Right forelimb (tissue), 1 donor: ENCODE data around the gene RAD50.

Experiments used
- DNase-seq: peaks from one replicate; pipeline ENCODE4 v3.0.0-alpha.2; 2018

RAD50 gene

GRCh38 chr5:132637241-132637640 is 80.5 kb downstream of the RAD50 start:
- no peak for DNase-seq

- no peak for DNase-seq
Measured at GRCh38 chr5:132639706-132640130, 82.9 kb downstream of the RAD50 start.

- DNase-seq: no peak
Measured at GRCh38 chr5:132640613-132641012, 83.8 kb downstream of the RAD50 start.

- no peak for DNase-seq
Measured at GRCh38 chr5:132641241-132641723, 84.5 kb downstream of the RAD50 start.

- DNase-seq: no peak
Measured at GRCh38 chr5:132641841-132642240, 85.1 kb downstream of the RAD50 start.

DNA sequence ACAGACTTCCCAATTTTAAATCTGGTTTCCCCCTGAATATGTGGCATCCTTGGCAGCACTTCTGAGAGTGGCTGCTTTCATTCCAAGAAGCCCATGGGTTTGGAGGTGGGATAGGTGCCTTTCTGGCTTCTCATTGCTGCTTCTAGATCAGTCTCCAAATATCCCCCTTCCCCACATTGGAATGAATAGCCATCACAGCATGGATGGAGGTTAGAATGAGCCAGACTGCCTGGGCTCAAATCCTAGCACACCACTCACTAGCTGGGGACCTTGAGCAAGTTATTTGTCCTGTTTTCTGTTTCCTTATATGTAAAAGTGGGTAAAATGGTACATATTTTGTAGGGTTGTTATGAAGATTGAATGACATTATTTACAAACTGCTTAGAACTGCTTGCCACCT is 87.4 kb downstream of the RAD50 start:
- DNase-seq: no peak

DNA sequence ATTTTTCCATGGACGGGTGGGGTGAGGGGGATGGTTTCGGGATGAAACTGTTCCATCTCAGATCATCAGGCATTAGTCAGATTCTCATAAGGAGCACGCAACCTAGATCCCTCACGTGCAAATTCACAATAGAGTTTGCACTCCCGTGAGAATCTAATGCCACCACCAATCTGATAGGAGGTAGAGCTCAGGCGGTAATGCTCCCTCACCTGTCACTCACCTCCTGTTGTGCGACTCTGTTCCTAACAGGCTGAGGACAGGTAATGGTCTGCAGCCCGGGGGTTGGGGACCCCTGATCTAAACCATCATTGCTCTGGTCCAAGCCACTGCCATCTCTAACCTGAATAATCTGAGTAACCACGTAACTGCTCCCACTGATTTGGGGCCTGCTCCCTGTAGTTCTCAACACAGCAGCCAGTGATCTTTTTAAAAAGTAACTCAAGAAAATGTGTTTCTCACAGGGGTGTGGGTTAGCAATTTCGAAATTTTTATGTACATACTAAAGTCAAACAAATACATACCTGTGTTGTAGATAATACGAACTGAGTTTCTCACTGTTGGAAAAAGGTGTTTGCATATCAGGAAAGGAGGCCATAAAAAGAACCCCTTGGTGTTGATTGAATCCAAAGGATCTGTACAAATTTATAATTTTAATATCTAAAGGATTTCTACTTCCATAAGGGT is 89.9 kb downstream of the RAD50 start:
- DNase-seq: no peak

- DNase-seq: no peak
Measured at GRCh38 chr5:132647473-132647872, 90.7 kb downstream of the RAD50 start.

DNA sequence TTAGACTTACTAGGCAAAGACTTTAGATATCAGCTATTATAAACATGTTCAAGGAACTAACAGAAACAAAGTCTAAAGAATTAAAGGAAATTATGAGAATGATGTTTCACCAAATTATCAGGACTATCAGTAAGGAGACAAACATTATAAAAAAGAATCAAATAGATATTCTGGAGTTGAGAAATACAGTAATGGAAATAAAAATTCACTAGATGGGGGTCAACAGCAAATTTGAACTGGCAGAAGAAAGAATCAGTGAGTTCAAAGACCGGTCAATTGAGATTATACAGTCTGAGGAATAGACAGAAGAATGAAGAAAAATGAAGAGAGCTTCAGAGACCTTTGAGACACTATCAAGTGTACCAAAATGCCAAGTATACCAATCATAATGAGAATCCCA is 91.6 kb downstream of the RAD50 start:
- DNase-seq: no peak

DNA sequence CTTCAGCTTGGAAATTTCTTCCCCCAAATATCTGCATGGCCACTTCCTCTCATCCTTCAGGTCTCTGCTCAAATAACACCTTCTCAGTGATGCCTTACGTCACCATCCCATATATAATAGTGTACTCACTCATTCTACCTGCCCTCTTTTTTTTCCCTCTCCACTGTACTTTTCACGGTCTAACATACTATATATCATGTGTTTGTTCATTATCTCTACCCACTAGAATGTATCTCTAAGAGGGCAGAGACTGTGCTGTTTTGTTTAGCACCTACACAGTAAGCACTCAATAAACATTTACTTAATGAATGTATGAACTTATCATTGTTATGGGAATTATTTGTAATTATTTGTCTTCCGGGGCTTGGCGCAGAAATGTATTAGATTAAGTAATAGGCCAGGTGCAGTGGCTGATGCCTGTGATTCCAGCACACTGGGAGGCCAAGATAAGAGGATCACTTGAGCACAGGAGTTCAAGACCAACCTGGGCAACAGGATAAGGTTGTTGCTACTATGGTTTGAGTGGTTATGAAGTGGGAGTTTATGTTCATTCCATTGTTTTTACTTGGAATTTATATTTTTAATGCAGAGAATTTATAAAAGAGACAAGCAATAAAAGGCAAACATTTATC is 95.2 kb downstream of the RAD50 start:
- no peak for DNase-seq

GRCh38 chr5:132653716-132654115 is 96.9 kb downstream of the RAD50 start:
- no peak for DNase-seq

GRCh38 chr5:132655821-132656773 is 99.3 kb downstream of the RAD50 start:
- DNase-seq: no peak

DNA sequence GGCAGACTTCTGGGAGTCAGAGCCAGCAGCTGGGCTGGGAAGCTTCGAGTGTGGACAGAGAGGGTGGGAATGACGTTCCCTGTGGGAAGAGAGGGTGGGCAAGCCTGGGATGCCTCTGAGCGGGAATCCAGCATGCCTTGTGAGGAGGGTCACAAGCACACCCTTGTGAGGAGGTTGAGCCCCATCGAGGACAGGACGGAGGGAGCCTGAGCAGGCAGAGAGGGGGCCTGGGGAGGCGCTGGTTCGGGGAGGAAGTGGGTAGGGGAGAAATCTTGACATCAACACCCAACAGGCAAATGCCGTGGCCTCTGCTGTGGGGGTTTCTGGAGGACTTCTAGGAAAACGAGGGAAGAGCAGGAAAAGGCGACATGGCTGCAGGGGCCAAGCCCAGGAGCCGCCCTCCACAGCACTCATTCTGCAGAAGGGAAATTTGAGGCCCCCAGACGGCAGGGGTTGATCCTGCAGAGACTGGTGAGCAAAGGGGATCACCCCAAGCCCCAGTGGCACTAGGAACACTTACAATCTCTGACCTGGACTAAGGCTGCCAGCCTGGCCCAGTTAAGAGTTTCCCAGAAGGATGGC is 100.1 kb downstream of the RAD50 start:
- no peak for DNase-seq

- DNase-seq: no peak
Measured at GRCh38 chr5:132657676-132658380, 101.1 kb downstream of the RAD50 start, which contains the start of gene IL13. Gene IL13 (plus strand): TSS chr5:132658173. CDS start chr5:132658187, 14 bp downstream.

DNA sequence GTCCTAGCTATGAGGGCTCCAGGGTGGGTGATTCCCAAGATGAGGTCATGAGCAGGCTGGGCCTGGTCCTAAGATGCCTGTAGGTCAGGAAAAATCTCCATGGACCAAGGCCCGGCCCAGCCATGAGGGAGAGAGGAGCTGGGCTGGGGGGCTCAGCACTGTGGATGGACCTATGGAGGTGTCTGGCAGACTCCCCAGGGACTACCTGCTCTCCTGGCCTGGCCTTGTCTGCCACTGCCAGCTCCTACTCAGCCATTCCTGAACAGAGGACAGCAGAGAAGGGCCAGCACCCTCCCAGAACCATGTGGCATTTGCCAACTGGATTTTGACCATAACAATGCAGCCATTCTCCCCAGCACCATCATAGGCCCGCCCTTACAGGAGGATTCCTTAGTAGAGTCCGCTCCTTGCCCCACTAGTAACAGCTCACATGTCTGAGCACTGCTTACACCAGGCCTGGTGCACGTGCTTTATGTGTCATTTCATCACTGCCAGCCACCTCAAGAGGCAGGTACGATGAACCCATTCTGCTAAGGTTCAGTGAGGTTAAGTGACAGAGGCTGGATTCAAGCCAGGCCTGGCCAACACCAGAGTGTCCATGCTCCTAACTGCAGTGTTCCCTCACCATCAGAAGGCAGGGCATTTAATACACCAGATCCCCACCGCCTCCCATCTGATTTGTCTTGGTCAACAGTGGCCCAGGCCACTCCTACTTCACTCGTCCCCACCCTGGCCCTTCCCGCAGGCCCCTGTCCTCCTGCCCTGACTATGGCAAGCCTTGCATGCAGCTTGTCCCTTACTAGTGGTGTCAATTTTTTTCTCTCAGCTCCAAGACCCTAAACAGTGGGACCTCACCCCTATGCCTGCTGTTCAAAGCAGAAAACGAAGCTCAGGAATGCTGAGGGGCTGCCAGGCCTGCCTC is 101.9 kb downstream of the RAD50 start:
- DNase-seq: no peak

DNA sequence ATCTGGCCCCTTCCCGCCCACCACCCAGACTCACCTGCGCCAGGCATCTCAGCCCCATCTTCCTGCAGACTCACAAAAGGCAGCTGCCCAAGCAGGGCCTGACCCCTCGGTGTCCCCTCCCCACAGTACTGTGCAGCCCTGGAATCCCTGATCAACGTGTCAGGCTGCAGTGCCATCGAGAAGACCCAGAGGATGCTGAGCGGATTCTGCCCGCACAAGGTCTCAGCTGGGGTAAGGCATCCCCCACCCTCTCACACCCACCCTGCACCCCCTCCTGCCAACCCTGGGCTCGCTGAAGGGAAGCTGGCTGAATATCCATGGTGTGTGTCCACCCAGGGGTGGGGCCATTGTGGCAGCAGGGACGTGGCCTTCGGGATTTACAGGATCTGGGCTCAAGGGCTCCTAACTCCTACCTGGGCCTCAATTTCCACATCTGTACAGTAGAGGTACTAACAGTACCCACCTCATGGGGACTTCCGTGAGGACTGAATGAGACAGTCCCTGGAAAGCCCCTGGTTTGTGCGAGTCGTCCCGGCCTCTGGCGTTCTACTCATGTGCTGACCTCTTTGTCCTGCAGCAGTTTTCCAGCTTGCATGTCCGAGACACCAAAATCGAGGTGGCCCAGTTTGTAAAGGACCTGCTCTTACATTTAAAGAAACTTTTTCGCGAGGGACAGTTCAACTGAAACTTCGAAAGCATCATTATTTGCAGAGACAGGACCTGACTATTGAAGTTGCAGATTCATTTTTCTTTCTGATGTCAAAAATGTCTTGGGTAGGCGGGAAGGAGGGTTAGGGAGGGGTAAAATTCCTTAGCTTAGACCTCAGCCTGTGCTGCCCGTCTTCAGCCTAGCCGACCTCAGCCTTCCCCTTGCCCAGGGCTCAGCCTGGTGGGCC is 103.1 kb downstream of the RAD50 start:
- DNase-seq: no peak

GRCh38 chr5:132661231-132662003 is 104.6 kb downstream of the RAD50 start:
- DNase-seq: no peak

DNA sequence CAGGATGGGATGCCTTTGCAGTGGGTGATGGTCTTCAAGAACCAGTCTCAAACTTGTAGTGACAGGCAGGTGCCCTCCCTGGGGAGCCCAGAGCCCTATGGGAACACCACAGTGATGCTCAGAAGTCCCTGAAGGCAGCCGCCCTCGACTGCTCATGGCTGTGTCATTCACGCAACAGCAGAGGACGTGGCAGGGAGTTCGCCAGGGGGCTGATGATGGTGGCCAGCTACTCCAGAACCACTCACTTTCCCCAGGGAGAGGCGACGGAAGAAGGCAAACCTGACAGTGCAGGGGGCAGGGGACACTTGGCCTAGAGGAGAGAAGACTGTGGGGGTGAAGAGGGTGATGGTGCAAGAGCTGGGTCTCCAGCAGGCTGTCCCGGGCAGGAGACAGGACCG is 105.2 kb downstream of the RAD50 start:
- no peak for DNase-seq
